Raji (cell line): ENCODE measurements around the gene SEMA3B.
A peak's percentile ranks its signal among the peaks of the same experiment; 100 is the strongest.

Source experiments
- POLR2A ChIP-seq: IDR thresholded peaks from 2 replicates; pipeline ENCODE4 v1.6.1; 2011; ENCODE audit warnings: low read depth, low read length, control low read depth; ENCODE audit not compliant: insufficient read depth

Gene SEMA3B

DNA sequence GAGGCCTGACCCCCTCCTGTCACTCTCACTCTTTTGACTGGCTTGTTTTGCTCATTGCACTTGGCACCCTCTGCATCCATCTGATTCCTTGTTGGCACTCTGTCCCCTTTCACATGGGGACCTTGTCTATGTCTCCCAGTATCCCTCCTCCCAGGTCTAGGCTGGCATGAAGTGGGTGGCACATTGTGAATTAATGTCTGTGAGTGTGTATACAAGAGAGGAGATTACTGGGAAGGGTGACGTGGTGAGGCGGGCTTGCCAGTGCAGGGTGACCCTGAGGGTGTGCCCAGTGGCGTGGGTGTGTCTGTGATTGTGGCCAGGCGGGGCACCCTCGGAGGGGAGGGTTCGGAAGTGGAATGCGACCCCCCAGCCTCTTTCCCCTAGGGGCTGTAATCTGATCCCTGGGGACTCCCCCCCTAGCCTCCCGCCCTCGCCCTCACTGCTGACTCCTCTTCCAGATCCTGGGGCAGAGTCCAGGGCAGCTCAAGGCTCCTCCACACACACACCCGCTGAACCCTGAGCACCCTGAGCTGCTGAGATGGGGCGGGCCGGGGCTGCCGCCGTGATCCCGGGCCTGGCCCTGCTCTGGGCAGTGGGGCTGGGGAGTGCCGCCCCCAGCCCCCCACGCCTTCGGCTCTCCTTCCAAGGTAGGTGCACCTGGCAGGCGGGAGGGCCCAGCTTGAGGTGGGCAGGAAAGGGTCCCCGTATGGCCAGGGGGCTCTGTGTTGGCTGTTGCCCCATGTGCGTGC is at the start of gene SEMA3B:
TSS of gene SEMA3B (plus strand) at position 445 of the 749 bp plus-strand sequence. CDS start at position 539, 94 bp downstream.
- no peak for TF ChIP-seq POLR2A

DNA sequence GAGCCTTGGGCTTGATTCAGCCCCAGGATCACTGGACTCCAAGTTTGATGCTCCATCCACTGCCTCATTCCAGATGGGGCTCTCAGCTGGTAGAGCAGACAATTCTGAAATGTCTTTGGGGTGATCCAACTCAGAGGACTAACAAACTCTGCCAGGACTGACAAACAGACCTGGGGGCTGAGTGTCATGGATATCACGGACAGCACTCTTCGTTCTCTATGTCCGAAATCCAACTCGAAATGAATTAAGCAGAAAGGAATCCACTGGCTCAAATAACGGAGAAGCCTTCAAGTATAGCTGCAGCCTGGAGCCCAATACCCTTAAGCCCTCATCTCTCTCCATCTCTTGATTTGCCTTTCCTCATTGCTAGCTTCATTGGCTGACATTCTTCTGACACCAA is 49.7 kb upstream of the SEMA3B start:
- TF ChIP-seq POLR2A, result no peak

DNA sequence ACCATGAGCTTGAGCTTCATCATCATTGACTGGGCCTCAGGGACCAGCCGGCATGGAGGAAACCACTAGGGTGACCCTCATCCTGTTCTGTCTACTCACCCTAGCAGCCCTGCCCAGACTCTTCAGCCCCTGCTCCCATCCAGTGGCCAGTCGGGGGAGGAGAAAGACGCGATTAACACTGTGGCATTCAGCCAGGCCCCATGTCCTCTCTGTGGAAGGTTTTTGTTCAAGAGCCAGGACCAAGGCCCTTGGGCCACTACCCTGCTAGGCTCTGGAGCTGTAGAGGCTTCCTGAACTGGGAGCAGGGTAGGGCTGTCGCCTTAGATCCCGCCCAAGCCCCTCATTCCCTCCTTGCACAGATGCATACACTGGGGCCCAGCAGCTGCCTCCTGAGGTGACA is 48.8 kb upstream of the SEMA3B start:
- no peak for TF ChIP-seq POLR2A

DNA sequence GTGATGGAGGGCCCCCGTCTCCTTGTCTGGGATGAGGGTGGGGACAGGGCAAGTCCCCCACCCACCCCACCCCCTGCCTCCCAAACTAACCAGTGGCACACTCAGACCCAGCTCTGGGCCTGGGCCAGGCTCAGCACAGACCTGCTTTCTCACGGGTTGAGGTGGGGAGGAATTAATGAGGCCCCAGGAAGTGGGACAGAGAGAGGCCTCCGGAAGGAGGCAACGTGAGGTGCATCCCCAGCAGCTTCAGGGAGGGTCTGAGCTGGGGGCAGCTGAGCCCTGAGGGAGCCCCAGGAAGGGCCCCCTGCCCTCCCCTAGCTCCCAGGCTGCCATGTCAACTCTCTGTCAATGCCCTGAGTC is 47.9 kb upstream of the SEMA3B start:
- TF ChIP-seq POLR2A, result no peak

DNA sequence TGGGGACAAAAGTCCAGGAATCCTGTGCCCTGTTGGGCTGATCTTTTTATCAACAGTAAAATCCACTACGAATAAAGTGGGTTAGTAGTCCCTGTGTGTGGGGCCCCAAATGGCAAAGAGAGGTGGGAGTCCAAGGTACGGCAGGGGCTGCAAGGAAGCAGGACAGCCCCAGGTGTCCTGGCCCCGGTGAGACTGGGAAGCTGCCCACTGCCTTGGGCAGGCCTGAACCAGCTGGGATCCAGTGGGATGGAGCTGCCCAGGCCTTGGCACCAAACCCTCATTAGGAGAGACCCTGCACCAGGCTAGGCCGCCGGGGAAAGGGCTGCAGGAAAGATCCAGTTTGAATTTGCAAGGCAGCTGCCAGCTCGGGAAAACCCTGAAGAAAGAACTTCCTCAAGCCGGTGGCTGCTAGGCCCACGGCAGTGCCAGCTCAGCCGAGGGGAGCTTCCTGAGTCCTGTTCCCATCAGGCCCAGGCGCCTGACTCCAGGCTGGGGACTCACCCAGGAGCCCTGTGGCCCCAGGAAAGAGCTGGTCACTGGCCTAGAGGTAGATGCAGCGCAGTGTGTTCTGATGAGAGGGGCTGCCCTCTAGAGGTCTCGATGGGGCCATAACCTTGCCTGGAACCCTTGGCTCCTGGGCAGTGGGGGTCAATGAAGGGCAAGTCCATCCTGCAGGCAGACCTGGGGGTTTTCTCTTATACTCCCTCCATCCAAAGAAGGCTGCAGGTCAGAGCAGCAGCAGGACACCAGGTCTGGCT is 47.4 kb upstream of the SEMA3B start:
- TF ChIP-seq POLR2A, result no peak

DNA sequence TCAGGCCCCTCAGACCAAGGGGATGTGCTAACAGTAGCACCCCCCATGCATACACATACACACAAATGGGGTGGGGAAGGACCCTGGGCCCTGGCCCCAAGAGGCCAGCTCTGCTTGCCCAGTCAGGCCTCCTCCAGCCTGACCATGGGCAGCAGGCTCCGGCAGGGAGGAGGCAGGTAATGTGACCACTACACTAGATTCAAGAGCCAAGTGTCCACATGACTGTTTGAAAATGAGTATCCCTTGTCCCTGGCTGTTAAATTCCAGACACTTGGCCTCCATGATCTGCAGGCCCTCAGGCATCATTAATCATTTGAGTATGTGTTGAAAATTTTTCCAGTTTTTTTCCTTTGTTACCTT is 46.8 kb upstream of the SEMA3B start:
- no peak for TF ChIP-seq POLR2A

DNA sequence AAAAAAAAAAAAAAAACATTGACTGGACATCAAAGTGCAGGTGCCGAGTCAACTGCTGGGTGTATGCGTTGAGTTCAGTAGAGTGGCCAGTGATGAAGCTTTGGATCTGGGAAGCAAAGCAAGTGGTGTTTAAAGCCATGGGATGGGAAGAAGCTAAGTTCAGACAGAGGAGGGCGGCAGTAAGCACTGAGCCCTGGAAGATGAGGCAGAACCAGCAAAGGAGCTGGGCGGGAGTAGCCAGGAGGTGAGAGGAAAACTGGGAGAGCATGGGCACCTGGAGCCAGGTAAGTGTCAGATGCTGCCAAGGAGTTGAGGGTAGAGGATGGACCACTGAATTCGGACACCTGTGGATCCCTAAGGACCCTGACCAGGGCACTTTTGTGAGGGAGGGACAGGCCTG is 44.3 kb upstream of the SEMA3B start:
- TF ChIP-seq POLR2A, result no peak

DNA sequence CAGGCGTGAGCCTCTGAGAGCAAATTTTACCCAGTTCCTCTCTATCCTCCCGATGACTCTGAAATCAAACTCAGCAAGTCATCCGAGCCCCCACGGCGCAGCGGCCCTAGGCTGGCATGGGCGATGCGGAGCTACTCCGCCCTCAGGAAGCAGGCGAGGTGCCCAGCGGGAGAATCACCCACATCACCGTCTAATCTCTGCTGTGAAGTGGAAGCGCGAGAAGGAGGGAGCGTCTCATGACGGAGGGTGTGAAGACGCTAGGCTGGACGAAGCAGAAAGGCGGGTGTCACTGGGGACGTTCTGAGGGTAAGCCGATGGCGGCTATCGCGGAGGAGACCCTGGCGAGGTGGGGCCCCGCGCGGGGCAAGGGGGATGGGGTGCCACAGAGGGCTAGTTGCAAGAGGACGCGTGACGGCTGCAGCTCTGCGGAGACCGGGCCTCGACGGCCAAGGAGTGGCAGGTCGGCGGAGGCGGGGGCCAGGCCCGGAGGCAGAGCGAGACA is 42.0 kb upstream of the SEMA3B start:
- no peak for TF ChIP-seq POLR2A

DNA sequence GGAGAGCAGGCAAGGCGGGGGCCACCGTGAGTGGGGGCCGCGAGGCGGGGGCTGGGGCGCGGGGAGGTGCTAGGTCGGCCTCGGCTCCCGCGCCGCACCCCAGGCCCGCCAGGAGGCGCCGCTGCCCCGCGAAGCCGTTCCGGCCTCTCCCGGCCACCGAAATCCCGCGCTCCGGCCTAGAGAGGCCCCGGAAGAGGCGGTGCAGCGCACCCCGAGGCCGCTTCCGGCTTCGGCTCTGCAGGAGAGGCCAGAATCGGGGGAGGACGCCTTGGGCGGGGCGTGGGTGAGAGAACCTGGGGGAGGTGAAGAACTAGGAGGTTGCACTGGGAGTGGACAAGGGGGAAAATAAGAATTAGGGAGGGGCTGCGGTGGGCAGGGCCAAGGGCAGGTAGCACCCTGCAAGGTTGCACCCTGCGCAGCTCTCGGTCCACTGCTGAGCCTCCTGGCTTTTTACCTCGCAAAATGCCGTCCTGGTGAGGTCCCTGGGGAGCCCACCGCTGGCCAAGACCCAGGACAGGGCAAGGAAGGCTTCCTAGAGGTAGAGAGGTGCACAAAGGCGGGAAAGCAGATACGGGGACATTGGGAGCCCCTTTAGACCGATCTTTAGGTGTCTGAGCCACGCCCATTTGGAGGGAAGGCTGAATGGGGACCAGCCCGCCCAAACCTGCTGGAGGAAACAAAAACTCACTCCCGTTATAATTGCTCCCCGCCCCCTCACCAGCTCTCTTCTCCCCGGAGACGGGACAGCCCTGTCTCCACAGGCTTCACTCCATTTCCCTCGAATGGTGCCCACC is 41.4 kb upstream of the SEMA3B start:
- TF ChIP-seq POLR2A, result peak; percentile 80

DNA sequence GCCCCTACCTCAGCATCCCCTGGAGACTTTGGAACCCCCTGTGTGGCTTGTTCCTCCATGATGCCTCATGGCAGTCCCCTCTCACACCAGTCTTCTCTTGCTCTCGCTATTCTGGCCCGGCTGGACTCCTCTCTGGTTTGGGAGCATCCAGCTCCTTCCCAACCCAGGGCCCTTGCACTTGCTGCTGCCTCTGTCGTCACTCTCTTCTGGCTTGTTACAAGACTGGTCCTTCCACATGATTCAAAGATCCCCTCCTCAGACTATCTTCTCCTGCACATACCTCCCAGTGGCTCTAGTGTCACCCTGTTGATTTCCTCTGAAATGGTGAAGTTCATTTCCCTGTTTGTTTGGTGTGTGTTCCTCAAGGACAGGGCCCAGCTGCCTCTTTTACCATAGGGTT is 39.5 kb upstream of the SEMA3B start:
- TF ChIP-seq POLR2A, result no peak

DNA sequence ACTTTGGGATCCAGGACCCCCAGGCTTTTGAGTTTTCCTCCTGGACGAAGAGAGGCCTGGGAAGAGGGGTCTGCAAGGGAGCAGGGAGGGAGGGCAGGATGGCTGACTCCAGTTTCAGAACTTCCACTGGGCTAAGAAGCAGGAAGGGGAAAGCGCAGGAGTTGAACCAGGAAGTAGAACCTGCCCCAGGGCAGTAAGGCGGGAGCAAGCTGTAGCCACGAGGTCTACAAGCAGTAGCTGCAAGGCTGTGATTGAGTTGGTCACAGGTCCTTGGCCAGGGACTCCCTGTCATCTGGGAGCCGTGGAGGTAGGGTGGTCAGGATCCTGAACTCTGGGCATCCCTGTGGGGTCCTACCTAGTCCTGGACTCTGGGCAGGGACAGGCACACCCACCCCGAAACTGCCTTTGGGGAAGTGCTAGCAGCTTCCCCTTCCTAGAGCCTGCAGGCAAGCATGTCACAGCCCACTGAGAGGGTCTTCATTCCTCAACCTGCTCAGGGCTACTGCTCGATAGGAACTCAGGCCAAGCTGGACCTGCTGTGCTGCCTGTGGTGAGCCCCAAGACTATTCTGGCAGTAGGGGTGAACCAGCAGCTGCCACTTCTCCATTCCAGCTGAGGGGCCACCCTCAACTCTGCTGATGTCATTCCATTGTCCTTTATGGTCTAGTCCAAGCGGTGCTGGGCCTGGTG is 38.7 kb upstream of the SEMA3B start:
- TF ChIP-seq POLR2A, result no peak

DNA sequence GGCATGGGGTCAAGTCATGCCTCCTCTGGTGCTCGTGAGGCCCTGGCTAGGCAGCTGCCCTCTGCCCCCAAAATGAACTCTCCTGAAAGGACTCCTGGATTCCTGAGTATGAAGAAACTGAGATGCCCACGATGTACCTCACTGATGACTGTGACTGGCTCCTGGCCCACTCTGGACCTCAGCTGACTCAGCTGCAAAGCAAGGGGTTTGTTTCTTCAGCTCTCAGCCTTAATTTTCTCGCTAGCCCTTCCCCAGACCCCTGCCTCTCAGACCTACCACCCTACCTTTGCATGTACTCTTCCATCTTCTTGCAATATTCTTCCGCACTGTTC is 38.2 kb upstream of the SEMA3B start:
- no peak for TF ChIP-seq POLR2A

DNA sequence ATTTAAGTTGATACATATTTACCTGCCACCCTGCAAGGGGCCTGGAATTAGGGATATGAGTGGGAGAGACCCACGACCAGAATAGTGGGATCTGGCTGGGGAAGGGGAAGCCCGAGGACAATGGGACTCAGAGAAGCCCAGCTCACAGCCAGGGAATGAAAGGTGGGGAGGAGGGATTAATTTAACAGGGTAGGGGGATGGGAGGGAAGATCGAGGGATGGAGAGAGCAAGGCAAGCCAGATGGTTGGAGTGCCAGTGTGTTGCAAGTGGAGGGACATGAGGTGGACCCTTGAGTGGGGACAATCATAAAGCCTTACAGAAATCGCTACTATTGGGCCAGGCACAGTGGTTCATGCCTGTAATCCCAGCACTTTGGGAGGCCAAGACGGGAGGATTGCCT is 37.4 kb upstream of the SEMA3B start:
- no peak for TF ChIP-seq POLR2A

DNA sequence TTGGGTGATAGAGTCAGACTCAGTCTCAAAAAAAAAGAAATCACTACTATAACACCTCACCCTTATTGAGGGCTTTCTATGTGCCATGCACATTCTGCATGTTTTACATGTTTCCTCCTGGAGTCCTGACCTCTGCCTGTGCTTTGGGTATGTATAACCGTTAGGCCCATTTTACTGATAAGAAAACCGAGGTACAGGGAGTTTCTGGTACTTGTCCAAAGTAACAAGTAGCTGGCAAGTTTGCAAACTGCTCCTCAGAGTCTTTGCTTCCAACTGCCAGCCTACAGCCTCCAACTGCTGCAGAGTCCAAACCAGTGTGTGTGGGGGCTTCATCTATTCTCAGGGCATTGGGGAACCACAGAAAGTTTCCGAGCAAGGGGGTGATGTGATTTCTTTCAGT is 36.6 kb upstream of the SEMA3B start:
- no peak for TF ChIP-seq POLR2A

DNA sequence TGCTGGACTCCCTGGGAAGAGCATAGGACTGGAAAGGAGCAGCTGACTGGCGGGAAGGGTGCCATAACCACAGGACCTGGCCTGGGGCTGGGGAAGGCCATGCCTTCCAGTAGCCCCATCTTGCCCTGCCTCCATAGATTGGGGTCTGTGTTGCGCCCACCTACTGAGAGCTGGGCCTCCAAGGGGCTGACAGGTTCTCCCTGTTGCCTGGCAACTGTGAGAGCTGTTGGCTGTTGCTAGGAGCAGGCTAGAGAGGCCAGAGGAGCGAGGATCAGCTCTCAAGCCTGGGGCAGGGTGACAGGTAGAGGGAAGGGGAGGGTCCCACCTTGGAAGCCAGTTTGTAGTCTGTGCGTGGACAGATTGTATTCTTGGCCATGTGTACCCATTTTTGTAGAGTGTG is 35.8 kb upstream of the SEMA3B start:
- no peak for TF ChIP-seq POLR2A
